Smooth muscle cell (in vitro differentiated cells): Measurements from ENCODE around the gene VARS2. TPM values are rescaled to one million over a fixed set of nuclear protein-coding genes. Genes with fewer than 3 reads are reported as not detected.

ENCODE experiments used
- DNase-seq: peaks from one replicate; lab custom pipeline; 2025; ENCODE audit not compliant: unreplicated experiment; lab: John Stamatoyannopoulos, UW
- H2AFZ ChIP-seq: fragments of 200-600 bp; sonication (generic); 2 replicates; pipeline ENCODE4 v1.6.0; 2016; ENCODE audit warnings: antibody characterized with exemption, low read depth, mild to moderate bottlenecking
- H3F3A ChIP-seq: fragments of 200-600 bp; sonication (generic); 2 replicates; pipeline ENCODE4 v1.6.0; 2017; ENCODE audit warnings: antibody characterized with exemption, low read depth
- H3K27ac ChIP-seq: fragments of 200-600 bp; sonication (generic); 2 replicates; pipeline ENCODE4 v1.5.1; 2016; ENCODE audit warnings: low read depth, mild to moderate bottlenecking
- H3K27me3 ChIP-seq: fragments of 200-600 bp; sonication (generic); 2 replicates; pipeline ENCODE4 v1.6.1; 2016; ENCODE audit warnings: low read depth, mild to moderate bottlenecking
- H3K36me3 ChIP-seq: fragments of 200-600 bp; sonication (generic); 2 replicates; pipeline ENCODE4 v1.5.1; 2016; ENCODE audit warnings: low read depth
- H3K4me1 ChIP-seq: fragments of 200-600 bp; sonication (generic); 2 replicates; pipeline ENCODE4 v1.5.1; 2016; ENCODE audit warnings: low read depth
- H3K4me2 ChIP-seq: fragments of 200-600 bp; sonication (generic); 2 replicates; pipeline ENCODE4 v1.6.0; 2016; ENCODE audit warnings: mild to moderate bottlenecking
- H3K4me3 ChIP-seq: fragments of 200-600 bp; sonication (generic); 2 replicates; pipeline ENCODE4 v1.5.1; 2016; ENCODE audit warnings: mild to moderate bottlenecking
- H3K79me2 ChIP-seq: fragments of 200-600 bp; sonication (generic); 2 replicates; pipeline ENCODE4 v1.6.0; 2016; ENCODE audit warnings: low read depth, mild to moderate bottlenecking
- H3K9ac ChIP-seq: fragments of 200-600 bp; sonication (generic); 2 replicates; pipeline ENCODE4 v1.6.0; 2016; ENCODE audit warnings: low read depth
- H3K9me3 ChIP-seq: fragments of 200-600 bp; sonication (generic); replicated peaks from 2 replicates; pipeline ENCODE4 v1.5.1; 2016; ENCODE audit warnings: low read depth
- H4K20me1 ChIP-seq: fragments of 200-600 bp; sonication (generic); 2 replicates; pipeline ENCODE4 v1.6.0; 2016; ENCODE audit warnings: low read depth
- CTCF ChIP-seq: fragments of 200-600 bp; sonication (generic); IDR thresholded peaks from 2 replicates; pipeline ENCODE4 v1.5.1; 2017; ENCODE audit warnings: borderline replicate concordance, mild to moderate bottlenecking, antibody characterized with exemption; ENCODE audit not compliant: insufficient read depth, poor library complexity, severe bottlenecking
- WGBS: methylation state at CpG from one replicate; pipeline ENCODE4 v1.1.7; 2016; ENCODE audit warnings: low lambda C conversion rate; 5-methylcytosine and 5-hydroxymethylcytosine counted together
- polyA plus RNA-seq: library from polyadenylated mRNA; unstranded; fragments of >200 nt; fragmentation: Nextera tagmentation; extraction: Ambion mirVana; gene quantifications from 2 replicates; pipeline ENCODE4 v1.2.1, GENCODE V29; 2016
- total RNA-seq: library from RNA; depleted of rRNA; stranded (reverse); fragments of >200 nt; gene quantifications from 2 replicates; pipeline ENCODE4 v1.2.3, GENCODE V29; 2014

The VARS2 gene
- total and polyA plus RNA-seq, 2 experiments from 2014 or later = 15.1 to 15.4 TPM

GRCh38 chr6:30932665-30933365 is 18.8 kb downstream of the VARS2 start:
- H3K27ac ChIP-seq = no peak overlapping the region
- H3K4me2 ChIP-seq = no peak overlapping the region
- H3F3A ChIP-seq = no peaks in the 10 kb centered on the region
- no peak overlapping the region for H2AFZ ChIP-seq
- no peaks in the 10 kb centered on the region for H3K79me2 ChIP-seq
- no peak overlapping the region for H3K9ac ChIP-seq
- H3K4me3 ChIP-seq = no peak overlapping the region
- DNase-seq = no peak
- 87% methylated on average over 6 of the region's 6 CpGs for WGBS
- H4K20me1 ChIP-seq = no peaks in the 10 kb centered on the region
- no peaks in the 10 kb centered on the region for H3K4me1 ChIP-seq
- no peaks in the 10 kb centered on the region for H3K9me3 ChIP-seq
- no peaks in the 10 kb centered on the region for H3K36me3 ChIP-seq
- no peaks in the 10 kb centered on the region for H3K27me3 ChIP-seq
- TF ChIP-seq CTCF = no peak

- Histone ChIP-seq H3K4me3 (no peak overlapping the region), H3F3A (no peaks in the 10 kb centered on the region), H3K9me3 (no peaks in the 10 kb centered on the region), H3K4me2 (no peak overlapping the region), H3K36me3 (no peaks in the 10 kb centered on the region), H3K9ac (no peak overlapping the region), H4K20me1 (no peaks in the 10 kb centered on the region), H3K4me1 (no peaks in the 10 kb centered on the region), H3K27me3 (no peaks in the 10 kb centered on the region), H2AFZ (no peak overlapping the region), H3K79me2 (no peaks in the 10 kb centered on the region), H3K27ac (no peak overlapping the region)
- WGBS = 72% methylated on average over 3 of the region's 3 CpGs
- DNase-seq = no peak
- TF ChIP-seq CTCF = no peak
Observed at GRCh38 chr6:30935018-30935417, 21.0 kb downstream of the VARS2 start.

DNA sequence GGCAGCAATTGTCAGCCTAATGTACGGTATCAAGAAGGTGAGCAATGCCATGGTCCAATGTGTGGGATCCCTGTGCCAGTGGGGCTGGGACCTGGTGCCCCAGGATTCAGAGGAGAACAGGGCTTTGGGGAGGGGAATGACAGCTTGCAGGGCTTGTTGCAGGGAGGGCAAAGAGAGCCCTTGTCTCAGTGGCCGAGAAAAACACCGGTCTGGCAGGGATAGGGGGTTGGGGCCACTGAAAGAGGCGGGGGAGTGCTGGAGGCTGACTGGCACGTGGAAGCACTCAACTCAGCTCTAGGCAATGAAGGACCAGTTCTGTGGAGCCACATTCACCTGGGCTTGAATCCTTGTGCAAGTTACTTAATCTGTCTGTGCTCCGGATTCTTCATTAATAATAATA is 23.2 kb downstream of the VARS2 start:
- no peaks in the 10 kb centered on the region for H3K36me3 ChIP-seq
- DNase-seq = no peak
- no peaks in the 10 kb centered on the region for H3F3A ChIP-seq
- no peaks in the 10 kb centered on the region for H4K20me1 ChIP-seq
- H3K9me3 ChIP-seq = no peaks in the 10 kb centered on the region
- WGBS = 75% methylated on average over 6 of the region's 6 CpGs
- TF ChIP-seq CTCF = no peak
- H3K27me3 ChIP-seq = no peaks in the 10 kb centered on the region
- H3K9ac ChIP-seq = no peak overlapping the region
- no peak overlapping the region for H2AFZ ChIP-seq
- H3K4me1 ChIP-seq = peaks cover 3% of the 10 kb centered on the region
- H3K27ac ChIP-seq = no peak overlapping the region
- H3K4me3 ChIP-seq = no peak overlapping the region
- no peak overlapping the region for H3K4me2 ChIP-seq
- no peaks in the 10 kb centered on the region for H3K79me2 ChIP-seq

GRCh38 chr6:30938730-30939129 is 24.7 kb downstream of the VARS2 start:
- Histone ChIP-seq H3K27me3 (no peaks in the 10 kb centered on the region), H2AFZ (no peak overlapping the region), H3F3A (no peaks in the 10 kb centered on the region), H3K4me3 (no peak overlapping the region), H3K36me3 (no peaks in the 10 kb centered on the region), H3K4me1 (peaks cover 5% of the 10 kb centered on the region), H3K79me2 (no peaks in the 10 kb centered on the region), H3K9me3 (no peaks in the 10 kb centered on the region), H3K27ac (no peak overlapping the region), H4K20me1 (no peaks in the 10 kb centered on the region), H3K4me2 (no peak overlapping the region), H3K9ac (no peak overlapping the region)
- 96% methylated on average over 4 of the region's 4 CpGs for WGBS
- no peak for TF ChIP-seq CTCF
- DNase-seq = no peak
